Cardiac fibroblast (primary cell): Measurements from ENCODE around the gene SDK1.

Experiments
- DNase-seq, 2 donors: peaks; one replicate each; pipeline versions ENCODE4 v3.0.0 to v3.0.0-alpha.2; 2010; ENCODE audit warnings: low read depth in 2 of 2
- H3K4me3 ChIP-seq, 2 donors: replicated peaks in 1 of 2; 1 replicate in 1 of 2; 2 replicates in 1 of 2; pipeline ENCODE4 v1.5.1; 2011; ENCODE audit warnings: low read depth in 2 of 2, low read length in 2 of 2, mild to moderate bottlenecking in 2 of 2, moderate library complexity in 1 of 2
- CTCF ChIP-seq: IDR thresholded peaks from one replicate; pipeline ENCODE4 v1.5.1; 2011; ENCODE audit warnings: low read depth, mild to moderate bottlenecking, low read length, inconsistent platforms

The SDK1 gene

DNA sequence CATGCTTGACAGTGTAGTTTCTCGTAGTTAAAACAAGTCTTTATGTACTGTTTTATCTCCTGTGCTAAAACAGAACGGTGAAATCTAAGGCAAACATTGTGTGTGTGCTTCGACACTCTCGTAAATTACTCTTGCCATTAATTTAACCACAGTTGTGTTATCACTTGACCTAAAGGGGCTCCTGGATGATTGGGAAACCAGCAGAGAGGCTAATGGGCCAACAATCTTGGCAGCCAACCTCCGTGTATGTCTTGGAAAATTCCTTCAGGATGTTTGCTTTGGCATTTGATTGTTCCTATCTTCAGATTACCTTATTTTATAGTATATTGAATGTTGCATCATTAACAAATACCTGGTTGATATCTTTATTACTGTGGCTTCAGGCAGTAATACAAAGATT, 409.5 kb downstream of the SDK1 start:
- TF ChIP-seq CTCF: no peak
- no peak for DNase-seq
- H3K4me3 ChIP-seq: no peak overlapping the region

GRCh38 chr7:3712841-3713240, 411.8 kb downstream of the SDK1 start:
- H3K4me3 ChIP-seq: no peak overlapping the region

GRCh38 chr7:3721422-3721821, 420.4 kb downstream of the SDK1 start:
- TF ChIP-seq CTCF: no peak
- no peak for DNase-seq
- no peak overlapping the region for H3K4me3 ChIP-seq

More at GRCh38 chr7:3712841-3713240, 411.8 kb downstream of the SDK1 start:
- no peak for TF ChIP-seq CTCF
- no peak for DNase-seq

GRCh38 chr7:3722396-3722922, 421.4 kb downstream of the SDK1 start:
- peak; percentile 13 to 44 for DNase-seq
- H3K4me3 ChIP-seq: no peak overlapping the region
- TF ChIP-seq CTCF: peak; percentile 44

DNA sequence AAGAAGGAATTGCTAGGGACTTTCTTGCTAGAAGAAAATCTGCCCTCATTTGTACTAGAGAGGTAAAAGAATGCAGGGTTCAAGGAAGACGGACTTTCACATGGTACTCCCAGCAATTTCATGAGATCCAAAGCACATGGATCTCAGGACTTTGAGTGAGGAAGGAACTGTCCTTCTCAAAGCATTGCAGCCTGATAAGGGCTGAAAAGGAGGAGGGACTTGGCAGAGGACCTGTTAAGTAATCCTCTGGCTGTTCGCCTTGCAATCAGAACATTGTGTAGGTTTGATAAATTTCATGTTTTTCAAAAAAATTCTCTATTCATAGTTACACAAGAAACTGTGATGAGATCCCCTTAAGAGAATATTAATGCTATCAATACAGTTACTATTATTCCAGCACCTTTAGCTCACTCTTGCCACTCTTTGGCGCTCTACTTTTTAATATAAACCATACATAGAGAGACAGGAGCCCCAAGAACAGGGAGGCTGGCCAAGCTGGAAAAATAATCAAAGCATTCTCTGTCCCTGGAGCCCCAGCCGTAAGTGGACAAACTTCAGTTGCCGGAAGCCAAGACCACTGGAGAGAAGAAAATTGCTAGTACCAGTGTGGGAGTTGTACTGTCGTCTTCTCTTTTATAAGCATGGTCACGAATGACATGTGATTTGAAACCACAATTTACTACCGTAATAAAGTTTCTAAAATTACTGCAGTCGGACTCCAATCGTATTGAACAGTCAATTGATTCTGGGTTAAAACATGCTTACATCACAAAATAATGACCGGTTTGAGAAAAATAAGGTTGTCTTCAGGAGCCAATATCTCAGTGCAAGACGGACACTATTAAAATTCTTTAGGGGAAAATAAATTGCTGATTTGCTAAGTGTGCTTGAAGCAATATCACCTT, 424.4 kb downstream of the SDK1 start:
- H3K4me3 ChIP-seq: no peak overlapping the region
- TF ChIP-seq CTCF: no peak
- peak; percentile 25 to 41 for DNase-seq

DNA sequence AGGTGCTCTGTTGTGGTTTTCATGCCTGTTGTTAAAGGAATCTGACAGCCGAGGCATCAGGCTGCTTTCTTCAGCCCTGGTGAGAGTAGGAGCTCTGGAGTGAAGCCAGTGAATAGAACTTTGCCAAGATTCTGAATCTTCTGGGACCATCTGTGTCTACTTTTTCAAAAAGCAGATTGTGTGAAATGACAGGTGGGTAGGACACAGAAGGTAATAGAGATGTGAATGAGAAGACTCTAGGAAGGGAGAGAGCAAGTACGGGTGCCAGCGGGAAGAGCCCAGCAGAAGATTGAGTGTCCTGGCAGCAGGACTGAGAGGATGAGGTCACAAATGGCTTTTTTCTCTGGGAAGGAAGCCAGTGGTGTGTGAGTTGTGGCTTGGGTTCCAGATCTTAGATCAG, 429.2 kb downstream of the SDK1 start:
- DNase-seq: peak; percentile 18 to 20
- TF ChIP-seq CTCF: no peak
- H3K4me3 ChIP-seq: no peak overlapping the region
